CD4-positive, alpha-beta T cell treated with Interleukin-12 subunit alpha and Interleukin-12 subunit beta, for 1 hour (primary cell): ENCODE measurements around the gene HOMER2.

ENCODE experiments used
- DNase-seq: peaks from one replicate; pipeline ENCODE4 v3.0.0-alpha.2; 2020

HOMER2 gene

DNA sequence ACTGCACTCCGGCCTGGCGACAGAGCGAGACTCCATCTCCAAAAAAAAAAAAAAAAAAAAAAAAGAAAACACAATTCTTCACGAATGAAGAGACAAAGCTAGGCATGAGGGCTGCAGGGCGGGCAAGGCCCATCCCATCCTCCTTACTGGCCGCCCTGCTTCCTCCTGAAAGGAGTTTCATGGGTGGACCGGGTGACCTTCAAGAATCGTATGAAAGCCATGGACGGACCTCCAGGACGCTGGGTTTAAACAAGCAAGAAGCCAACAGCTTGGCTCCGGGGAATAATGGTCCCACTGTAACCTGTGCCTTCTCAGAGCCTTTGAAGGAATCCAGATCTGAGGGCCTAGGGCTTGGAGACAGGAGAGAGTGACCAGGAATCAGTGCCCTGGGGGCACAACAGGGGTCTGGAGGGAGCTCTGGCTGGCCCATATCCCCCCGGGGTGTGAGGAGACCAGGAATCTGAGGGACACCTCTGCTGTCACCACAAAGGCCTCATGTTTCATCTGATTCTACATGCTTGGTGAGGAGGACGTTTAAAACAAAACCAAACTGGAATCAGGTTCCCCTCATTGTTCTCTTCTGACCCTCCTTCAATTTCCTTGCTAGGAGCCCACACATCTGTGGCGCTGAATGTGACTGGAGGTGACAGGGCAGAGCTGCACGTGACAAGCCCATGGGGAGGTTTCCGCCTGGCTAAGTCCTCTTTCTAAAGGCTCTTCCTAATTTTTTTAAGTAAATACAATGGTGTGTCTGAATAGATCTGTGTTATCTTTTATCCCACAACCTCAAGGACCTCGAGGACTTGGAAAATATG lies 97.0 kb downstream of the HOMER2 start:
- DNase-seq, result no peak

DNA sequence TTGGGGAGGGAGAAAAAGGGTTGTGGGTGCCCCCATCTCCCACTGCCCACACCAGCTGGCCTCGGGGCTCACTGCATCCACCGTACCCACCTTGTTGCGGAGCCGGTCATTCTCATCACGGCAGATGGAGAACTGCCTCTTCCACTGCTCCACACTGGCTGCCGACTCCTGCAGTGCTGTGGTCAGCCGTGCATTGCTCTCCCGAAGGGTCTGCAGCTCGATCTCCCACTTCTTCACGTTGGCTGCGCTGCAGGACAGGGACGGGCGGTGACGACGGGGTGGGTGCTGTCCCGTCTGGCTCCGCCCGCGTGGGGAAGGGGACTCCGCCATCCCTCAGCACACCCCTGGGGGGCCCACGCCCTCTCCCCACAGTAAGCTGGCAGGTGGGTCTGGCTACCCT lies 98.0 kb downstream of the HOMER2 start:
- DNase-seq, result no peak

DNA sequence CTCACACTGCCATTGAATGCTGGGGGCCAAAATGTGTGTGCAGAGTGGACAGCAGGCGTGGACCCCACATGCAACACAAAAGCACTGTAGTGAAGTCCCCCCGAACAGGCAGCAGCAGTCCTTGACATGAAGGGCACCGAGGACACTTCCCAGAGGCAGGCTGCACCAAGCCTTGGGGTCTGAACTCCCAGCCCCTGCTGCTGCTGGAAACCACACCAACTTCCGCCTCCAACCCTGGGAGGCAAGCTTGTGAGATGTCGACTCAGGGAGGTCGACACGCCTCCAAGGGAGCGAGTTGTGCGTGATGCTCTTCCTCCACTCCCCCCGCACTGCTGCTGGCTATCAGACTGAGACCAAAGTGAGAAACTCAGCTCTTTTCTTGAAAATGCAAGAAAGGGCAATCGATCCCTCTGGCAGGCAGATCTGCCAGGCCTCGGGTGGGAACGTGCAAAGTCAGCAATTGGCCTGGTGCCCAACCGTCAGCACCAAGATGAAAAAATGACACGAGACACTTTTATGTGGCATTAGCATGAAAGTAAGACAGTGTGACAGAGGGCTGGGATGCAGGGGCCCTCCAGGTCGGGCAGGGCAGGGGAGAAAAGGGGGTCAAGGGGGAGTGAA lies 99.5 kb downstream of the HOMER2 start:
- DNase-seq, result no peak

DNA sequence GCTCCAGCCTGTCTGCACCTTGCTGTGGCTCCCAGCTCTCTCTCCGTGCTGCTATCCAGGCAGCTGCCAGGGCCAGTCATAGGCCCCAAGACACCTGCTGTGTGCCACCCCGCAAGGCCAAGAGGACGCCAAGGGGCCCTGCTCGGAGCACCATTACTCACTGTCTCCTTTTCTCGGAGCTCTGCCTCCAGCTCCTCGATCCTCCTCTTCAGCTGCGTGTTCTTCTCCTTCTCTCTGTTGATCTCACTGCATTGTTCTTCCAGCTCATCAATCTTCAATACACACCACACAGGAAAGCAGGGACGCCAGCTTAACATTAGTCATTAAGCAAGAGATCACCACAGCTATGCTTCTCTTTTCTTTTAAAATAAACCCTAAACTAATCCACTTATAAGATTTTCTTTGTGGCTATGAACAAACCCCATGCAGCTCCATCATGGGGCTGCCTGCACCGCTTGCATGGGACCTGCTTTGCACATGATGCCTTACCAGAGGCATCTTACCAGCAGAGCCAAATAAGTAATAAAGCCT lies 100.5 kb downstream of the HOMER2 start:
- DNase-seq, result no peak

DNA sequence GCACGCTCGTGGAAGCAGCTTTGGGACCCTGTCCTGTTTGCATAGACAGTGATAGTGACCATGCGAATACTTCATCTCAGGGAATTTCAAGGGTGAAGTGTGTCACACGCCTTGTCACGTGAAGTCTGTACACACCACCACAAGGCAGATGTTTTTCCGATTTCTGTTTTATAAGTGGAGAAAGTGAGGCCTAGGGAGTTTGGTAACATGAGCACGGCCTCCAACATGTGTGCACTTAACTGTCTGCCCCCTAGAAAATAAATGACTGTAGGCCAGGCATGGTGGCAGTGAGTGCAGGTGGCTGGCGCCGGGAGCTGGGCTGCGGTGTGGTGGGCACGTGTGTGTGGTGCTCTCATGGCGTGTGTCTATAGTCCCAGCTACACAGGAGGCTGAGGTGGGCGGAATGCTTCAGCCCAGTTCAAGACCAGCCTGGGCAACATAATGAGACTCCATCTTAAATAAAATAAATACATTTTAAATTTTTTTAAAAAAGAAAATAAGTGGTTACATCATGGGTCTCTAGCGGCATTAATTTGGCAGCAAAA lies 101.1 kb downstream of the HOMER2 start:
- DNase-seq, result no peak

DNA sequence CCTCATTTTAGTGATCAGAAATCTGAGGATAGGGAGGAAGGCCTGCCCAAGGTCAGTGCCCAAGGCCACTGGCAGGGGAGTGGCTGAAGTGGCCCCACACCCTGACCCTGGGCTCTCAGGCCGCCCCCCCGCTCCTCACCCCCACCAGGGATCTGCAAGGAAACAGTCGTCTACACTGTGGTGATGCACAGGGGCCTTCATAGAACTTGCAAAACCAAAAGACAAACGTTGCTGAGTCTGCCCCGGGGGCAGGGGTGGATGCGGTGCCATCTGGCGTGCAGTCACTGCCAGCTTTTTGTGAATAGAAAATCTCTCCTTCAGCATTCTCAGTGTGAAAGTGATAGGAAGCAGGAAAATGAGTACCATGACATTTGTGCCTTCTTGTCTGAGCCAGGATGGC lies 101.8 kb downstream of the HOMER2 start:
- no peak for DNase-seq

DNA sequence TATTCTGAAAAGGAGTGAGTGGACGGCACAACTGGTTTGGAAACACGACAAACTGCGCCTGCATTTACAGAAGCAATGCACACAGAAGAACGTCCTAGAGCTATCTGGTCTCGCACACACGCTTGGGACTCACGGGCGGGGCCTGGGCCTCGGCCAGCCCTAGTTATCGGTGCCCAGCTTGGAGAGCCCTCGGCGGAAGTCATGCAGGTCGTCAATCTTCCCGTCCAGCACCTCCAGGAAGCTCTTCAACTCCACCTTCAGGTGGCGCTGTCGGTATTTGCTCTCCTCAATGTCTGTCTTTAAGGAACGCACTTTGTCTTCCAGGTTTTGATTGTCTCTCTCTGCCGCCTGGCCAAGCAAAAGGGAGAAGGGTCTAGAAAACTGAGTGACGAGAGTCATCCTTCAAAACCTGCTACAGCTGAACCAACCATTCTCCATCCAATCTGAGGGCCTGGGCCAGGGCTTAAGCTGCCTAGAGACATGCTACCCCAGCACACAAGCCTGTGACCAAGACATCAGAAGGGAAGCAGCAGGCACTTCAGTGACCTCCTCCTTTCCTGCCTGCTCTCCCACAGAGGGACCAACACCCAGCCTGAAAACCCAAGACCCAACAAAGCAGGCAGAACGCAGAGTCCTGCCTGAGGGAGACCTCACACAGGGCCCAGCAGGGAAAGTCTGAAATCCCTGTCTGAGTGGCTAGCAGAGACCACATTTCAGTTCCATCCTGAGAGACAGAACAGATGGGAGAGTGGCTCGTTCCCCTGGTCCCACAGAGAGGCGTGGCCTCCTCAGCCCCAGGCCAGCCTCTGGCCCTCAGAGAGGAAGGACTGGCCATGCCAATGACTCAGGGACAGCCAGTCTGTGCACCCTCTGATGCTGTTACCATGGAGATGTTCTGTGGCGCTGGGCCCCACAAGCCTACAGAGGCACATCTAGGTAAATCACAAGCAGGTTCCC lies 102.7 kb downstream of the HOMER2 start:
- peak; percentile 40 for DNase-seq

DNA sequence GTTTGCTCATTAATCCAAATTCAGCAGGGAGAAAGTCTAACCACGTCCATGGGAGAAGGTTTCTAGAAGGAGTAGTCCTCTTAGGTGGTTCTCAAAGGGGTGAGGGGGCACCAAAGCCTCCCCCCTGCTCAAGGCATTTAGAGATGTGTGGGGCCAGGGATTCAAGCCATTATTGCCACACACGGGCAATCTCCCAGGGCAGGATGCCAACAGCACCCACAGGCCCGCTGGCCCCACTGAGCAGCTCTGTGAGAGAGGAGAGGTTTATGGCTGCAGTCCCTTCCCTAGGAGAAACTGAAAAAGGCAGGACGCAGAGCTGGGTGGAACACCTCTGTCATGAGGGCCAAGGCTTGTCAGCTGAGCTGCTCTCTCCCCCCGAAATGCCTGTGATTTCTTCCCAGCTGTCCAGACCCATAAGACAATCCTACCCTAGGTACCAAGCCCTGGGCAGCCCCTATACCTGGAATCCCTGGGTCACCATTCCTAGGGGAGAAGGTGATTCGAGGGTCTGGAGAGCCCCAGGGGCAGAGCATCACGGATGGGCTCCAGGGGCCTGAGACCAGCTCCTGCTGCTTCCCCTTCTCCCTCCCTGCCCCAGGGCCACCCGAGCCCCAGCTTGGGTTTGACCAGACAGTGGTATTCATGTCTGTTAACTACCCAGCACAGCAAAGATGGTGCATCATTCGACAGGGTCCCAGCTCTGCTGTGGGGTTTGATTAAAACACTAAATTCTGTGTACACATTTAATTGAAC lies 104.1 kb downstream of the HOMER2 start:
- no peak for DNase-seq

DNA sequence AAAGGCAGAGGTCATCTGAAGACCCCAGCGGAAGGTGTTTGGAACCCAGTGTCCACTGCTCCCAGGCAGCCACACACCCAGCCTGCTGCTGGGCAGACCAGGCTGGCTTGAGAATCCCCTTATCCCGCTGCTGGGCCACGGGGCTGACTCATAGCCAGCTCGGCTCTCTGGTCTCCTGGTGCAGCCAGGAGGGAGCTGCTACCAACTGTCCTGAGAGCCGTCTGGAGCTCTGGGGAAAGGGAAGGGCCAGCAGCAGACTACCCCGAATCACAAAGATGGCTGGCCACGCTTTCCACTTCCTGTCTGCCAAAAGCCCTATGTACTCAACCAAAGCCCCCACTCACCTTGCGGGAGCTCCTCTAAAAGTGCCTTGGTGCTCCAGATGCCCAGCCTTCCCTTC lies 104.8 kb downstream of the HOMER2 start:
- DNase-seq, result no peak

DNA sequence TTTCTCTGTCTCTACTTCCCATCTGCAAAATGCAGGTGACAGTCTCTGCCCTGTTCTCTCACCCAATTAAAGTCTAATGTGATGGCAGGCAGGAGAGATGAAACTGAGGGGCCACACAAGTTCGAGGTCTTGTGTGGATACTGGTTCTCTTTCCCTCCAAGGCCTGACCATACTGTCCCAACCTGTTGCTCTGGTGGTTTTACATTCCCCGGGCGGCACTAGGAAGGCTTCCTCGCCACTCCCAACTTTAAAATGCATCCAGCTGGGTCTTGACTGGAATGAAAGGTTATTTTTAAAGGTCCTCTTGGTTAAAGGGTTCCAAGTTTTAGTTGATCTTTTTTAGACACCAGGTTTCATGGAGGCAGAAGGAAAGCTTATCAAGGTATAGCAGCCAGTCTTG lies 105.9 kb downstream of the HOMER2 start:
- DNase-seq, result no peak

DNA sequence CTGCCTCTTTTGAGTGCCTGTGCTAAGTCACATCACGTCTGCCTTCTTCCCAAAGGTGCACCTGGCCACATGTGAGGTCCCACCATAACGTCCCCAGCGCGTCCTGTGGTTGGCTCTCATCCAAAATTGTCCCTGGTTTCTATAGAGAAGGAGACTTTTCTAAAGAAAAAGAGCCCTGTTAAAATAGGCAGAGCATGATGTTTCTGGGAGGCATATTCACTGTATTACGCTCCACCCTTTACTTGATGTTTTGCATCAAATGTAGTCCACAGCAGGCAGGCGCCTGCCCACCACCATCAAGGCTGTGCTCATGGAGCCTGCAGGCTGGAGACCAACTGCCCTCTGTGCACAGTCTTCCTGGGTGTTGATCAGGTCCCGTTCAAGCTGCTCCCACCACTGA lies 106.8 kb downstream of the HOMER2 start:
- no peak for DNase-seq

DNA sequence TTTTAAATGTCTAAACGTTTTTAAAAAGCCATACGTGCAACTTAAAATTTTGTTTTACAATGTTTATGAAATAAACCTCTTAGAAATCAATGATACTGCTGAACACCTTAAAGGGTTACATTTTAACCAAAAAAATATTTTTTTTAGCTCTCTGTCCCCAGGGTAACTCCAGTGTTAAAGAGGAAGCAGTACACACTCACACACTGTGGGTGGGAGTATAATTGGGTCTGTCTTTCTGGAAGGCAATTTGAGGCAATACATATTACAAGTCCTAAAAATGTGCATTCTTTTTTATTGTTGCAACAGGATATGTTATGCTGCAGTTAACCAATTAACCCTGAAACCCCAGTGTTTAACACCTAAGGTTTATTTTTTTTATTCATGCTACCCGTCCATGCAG lies 109.0 kb downstream of the HOMER2 start:
- no peak for DNase-seq

DNA sequence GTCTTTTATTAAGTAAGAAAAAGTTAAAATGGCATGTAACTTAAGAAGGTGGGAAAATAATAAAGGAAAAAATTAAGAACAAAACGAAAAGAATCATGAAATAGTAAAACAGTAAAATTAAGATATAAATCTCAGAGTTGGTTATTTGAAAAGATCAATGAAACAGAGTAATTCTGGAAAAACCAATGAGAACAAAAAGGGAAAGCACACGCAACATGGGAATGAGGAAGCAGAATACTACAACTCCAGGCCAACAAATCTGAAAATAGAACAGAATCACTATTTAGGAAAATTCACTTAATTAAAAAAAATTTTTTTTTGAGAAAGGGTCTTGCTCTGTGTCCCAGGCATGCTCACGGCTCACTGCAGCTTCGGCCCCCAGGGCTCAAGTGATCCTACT lies 112.4 kb downstream of the HOMER2 start:
- DNase-seq, result no peak

DNA sequence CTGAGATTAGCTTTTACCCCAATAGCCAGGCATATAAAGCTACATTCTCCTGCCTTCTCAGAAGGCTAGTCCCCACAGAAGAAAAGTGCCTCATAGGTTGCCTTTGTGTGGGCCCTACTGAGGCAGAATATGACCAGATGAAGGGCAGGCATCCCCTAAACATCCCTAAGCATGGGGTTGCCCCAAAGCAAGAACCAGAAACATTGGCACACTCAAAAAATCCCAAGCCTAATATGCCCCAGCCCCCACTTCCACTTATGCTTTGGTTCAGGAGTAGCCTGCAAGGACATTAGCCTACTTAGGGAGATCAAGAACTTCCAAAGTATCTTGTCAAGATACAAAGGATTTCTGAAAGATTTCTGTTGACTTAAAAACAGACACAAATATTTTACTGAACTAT lies 113.4 kb downstream of the HOMER2 start:
- no peak for DNase-seq

DNA sequence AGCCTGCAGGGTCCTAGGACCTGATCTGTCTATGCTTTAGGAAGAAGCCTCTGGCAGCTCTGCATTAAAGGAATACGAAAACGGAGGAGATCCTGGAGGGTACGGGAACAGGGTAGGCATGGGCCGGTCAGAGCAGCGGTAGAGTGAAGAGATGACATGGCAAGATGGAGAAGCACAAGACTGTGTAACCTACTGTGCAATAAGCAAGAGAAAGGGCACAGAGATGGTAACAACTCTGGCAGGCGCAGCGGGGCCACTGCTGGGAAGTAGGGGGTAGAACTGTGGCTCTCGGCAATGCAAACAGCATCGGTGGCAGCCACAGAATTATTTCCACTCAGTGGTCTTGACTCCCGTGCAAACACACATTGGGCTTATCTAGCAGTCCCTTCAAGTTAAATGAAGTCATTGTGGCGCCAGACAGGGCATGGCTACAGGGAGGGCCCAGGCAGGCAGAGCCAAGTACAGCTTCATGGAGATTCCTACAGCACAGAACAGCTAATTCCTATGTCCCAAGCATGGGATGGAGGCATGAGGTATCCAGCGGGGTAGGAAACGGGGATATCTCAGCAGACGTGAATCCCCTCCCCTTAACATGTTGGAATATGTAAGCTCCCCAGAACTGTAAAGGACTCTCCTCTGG lies 114.3 kb downstream of the HOMER2 start:
- no peak for DNase-seq

DNA sequence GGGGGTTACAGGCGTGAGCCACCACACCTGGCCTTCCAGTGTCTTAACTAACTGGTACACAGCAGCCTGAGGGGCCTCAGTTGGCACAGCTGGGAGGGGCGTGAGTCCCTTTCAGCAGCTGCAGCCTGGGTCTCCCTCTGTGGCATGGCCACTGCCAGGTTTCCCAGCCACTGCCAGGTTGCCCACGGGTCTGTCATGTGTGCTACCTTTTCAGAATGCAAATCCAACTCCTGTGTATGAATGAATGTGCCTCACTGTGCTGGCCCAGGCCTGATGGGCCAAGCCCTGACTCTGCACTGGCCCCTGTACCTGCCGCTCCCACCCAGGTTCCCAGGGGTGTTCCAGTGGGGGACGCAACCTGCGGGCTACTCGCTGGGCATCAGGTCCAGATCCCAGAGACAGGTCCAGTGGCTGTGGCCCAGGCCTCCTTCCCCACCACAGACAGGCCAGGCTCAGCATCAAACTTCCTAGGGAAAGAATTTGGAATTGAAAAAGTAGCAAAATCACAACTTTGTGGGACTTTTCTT lies 117.1 kb downstream of the HOMER2 start:
- DNase-seq, result no peak

DNA sequence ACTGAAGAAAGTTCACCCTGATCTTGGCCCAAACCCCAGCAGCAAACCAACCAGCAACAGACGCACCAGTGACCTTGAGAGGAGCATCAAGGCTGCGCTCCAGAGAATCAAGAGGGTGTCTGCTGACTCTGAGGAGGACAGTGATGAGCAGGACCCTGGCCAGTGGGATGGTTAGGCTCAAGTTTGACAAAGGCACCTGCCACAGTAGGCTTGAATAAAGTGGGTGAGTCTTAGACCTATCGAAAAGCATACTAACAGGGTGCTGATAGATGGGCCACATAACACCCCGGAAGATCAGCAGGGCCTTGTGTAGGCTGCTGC lies 119.2 kb downstream of the HOMER2 start:
- DNase-seq, result no peak

DNA sequence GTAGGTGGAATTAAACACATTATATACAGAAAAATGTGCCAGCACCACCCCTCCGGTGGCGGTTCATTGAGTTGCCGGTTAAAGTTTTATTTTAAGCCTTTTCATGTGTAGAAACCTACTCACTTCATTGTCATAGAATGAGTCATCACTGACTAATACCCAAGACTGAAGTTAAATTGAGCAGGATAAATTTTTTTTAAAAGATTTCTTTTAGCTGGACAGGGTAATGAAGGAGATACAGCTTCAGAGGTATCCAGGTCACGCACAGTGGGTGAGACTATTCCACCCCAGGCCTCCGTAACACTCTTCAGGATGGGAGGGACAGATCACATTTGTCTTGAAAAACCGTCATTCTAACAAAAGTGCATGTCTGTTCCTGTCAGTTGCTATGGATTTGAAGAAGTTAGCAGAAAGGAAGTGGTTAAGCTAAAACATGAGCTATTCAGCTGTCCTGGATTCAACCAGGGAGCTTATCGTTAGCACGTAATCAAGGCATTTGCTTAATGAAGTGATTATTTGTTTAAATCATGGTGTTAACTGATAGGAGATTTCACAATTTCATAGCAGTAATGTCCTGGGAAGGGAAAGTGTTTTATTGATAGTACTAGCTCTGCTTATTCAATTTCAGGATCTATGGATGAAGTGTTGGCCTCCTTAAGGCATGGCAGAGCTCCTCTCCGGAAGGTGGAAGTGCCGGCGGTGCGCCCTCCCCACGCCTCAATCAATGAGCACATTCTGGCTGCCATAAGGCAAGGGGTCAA lies 119.7 kb downstream of the HOMER2 start:
- no peak for DNase-seq

DNA sequence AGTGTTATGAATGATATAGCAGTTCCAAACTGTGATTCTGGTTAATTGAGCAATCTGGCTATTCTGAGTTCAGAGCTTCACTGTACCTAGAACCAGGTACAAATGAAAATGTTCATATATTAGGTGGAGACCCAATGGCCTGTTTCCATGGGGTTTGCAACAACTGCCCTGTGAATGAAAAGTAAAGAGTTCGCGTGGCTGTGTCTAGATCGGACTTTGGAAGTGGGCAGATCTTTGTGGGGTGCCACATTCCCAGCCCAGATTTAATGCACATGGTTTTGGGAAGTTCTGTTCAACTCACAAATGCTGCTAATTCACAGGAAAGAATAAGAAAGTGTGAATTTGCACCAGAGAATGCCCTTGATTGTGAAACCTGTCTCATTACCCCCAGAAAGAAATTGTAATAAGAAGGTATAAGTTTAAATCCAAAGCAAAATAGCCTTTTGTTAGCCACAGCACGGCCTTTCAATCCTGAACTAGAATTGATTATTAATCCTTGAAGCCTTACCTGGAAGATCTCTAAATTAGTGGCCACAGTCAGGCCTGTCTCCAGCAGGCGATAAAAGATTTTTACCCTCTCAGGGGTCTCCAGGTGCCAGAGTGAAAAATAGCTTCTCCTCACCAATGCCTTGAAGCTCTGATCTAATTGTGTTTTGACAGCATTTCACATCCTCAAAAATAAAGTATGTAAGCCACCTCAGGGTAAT lies 120.5 kb downstream of the HOMER2 start:
- DNase-seq, result no peak
